ENCODE measurements around the gene HSD11B2. TPM values are rescaled to one million over a fixed set of nuclear protein-coding genes. Genes with fewer than 3 reads are reported as not detected.

Gene HSD11B2
- total RNA-seq, 1 experiment from 2014 or later = 0.61 TPM

- no peak overlapping the region for H3K27ac ChIP-seq
- H3K4me3 ChIP-seq = no peak overlapping the region
- H3K4me1 ChIP-seq = peaks cover 8% of the 10 kb centered on the region
- no peaks in the 10 kb centered on the region for H3K36me3 ChIP-seq
- H3K9me3 ChIP-seq (replicated peaks) = no peaks in the 10 kb centered on the region
- DNase-seq = no peak
- no peaks in the 10 kb centered on the region for H3K27me3 ChIP-seq
Observed at GRCh38 chr16:67471758-67472384, 41.0 kb downstream of the HSD11B2 start.

DNA sequence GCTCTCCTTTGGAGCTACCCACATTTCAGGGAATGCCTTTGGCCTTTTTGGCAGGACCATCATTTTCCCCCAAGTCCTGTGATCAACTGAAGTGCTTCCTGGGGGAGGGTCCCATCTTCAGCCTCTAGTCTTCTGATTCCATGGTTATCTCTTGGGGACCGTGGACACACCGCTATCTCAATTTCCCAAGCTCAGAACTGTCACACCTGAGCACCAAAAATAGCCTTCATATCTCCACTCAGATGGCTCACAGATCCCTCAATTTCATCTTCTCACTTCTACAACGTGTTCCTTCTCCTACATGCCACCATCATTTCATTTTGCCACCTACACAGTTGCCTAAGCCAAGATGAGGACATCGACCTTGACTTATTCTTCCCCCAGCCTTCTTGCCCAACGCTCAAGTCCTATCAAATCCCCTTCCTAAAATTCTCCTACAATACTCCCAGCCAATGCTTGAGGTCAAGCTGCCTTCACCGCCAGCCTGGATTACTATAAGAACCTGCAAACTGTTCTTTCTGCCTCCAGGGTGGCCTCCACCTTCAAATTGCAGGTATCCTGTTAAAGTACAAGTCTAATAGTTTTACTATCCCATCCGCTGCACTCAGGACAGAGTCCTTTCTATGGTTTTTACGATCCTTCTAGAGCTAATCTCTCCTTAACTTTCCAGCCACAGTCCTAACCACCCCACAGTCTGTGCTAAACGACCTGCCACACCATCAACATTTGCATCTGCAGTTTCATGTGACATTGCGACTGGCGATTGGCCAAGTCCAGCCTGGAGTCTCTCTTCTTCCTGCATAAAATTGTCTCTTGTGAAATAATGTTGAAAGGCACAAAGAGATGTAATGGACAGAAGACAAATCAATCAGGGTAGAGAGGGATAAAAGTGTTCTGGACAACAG, 43.9 kb downstream of the HSD11B2 start:
- H3K4me1 ChIP-seq = peaks cover 8% of the 10 kb centered on the region
- H3K9me3 ChIP-seq (replicated peaks) = no peaks in the 10 kb centered on the region
- H3K36me3 ChIP-seq = no peaks in the 10 kb centered on the region
- no peak overlapping the region for H3K27ac ChIP-seq
- H3K27me3 ChIP-seq = no peaks in the 10 kb centered on the region
- DNase-seq = no peak
- no peak overlapping the region for H3K4me3 ChIP-seq

DNA sequence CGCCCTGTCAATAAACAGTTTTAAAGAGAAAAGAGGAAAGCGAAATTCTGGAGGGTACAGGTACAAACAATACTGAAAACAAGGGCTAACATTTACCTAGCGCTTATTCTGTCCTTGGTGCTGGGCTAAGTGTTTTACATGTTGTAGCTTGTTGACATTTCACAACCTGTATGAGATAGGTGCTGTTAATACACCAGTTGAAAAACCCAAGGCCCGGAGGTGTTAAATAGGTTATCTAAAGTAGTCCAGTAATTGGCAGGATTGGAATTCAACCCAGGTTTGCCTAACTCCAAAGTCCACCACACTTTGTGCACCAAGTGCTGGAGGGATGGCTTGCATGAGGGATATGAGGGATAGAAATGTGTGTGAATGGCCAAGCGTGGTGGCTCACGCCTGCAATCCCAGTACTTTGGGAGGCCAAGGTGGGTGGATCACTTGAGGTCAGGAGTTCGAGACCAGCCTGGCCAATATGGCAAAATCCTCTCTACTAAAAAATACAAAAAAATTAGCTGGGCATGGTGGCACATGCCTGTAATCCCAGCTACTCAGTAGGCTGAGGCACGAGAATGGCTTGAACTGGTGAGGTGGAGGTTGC, 47.1 kb downstream of the HSD11B2 start:
- no peak for DNase-seq
- no peaks in the 10 kb centered on the region for H3K27me3 ChIP-seq
- H3K9me3 ChIP-seq (replicated peaks) = no peaks in the 10 kb centered on the region
- no peaks in the 10 kb centered on the region for H3K36me3 ChIP-seq
- H3K4me3 ChIP-seq = no peak overlapping the region
- no peaks in the 10 kb centered on the region; the same call in 1 of the 2 replicates for H3K4me1 ChIP-seq
- no peak overlapping the region for H3K27ac ChIP-seq

DNA sequence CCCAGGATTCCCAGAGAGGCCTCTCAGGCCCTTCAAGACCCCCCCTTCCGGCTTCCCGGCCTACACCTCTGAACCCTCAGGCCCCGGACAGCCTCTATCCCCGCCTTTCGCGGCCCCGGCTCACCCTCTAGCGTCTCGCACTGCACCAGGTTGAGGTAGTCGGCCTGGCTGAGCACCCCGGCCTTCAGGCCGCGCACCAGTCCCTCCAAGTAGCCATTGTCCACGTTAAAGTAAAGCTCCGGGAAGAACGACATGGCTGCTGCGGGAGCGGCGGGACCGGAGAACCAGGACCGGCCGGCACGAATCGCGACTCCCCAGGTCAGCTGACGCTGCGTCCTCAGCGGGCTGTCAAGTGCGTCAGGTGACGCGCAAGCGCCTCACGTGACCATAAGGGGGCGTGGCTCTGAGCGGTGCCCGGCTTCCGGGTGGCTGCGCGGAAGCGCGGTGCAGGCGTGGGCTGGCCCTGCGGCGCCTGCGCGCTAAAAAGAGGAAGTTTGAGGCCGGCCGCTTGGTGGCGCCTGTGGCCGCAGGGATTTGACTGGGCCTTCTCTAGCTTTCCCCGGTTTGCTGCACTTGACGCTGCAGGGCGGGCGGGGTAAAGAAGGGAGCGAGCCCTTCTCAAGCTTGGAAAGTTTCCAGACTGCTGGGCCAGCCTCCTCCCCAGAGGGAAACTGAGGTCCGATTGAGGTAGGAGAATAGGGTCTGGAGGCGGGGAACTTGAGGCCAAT, 50.1 kb downstream of the HSD11B2 start, which contains the start of gene ATP6V0D1:
ATP6V0D1 (minus strand) TSS at position 325 of the 728 bp plus-strand sequence; CDS start at position 254, 71 bp downstream.
- H3K9me3 ChIP-seq (replicated peaks) = no peaks in the 10 kb centered on the region
- H3K36me3 ChIP-seq = no peaks in the 10 kb centered on the region
- peak; percentile 99 for DNase-seq
- peak within 1 kb of the TSS; percentile 82 for H3K4me3 ChIP-seq
- no peaks in the 10 kb centered on the region for H3K27me3 ChIP-seq
- H3K27ac ChIP-seq = peak within 1 kb of the TSS; percentile 40
- H3K4me1 ChIP-seq = no peaks in the 10 kb centered on the region; the same call in 1 of the 2 replicates

- H3K27ac ChIP-seq = peak overlapping the region; percentile 0; the same call in 1 of the 2 replicates
- H3K4me1 ChIP-seq = no peaks in the 10 kb centered on the region; the same call in 1 of the 2 replicates
- no peaks in the 10 kb centered on the region for H3K27me3 ChIP-seq
- no peaks in the 10 kb centered on the region for H3K36me3 ChIP-seq
- DNase-seq = peak; percentile 32 to 37
- H3K4me3 ChIP-seq = peak overlapping the region; percentile 82
- H3K9me3 ChIP-seq (replicated peaks) = no peaks in the 10 kb centered on the region
Observed at GRCh38 chr16:67481561-67482232, 50.8 kb downstream of the HSD11B2 start.

DNA sequence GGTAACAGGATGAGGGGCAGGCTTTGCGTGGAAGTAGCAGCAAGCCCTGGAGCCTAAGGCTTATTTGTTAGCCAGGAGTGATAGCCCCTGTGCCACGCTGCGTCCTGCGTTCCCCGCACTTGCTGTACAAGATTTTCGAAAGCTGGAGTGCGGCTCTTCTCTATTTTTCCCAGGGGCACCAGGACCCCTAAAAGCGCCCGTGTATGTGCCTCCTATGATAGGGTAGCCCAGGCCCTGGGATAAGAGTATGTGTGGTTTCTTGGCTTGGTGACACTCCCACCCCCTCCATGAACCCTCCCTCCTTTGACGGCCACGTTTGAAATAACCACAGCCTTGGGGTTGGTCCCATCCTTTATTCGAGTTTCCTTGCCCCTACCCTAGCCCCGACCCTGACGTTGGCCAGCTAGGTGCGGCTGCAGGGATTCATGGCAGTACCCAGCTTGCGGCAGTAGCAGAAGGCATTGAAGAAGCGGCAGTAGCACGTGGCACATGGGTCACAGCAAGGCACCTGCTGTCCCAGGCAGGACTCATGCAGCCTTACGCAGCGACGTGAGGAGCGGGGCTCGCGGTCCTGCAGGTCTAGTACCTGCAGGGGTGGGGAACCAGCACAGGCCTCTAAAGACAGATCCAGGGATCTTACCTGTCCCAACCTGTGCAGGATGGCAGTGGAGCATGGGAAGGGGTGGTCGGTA, 51.5 kb downstream of the HSD11B2 start:
- no peak for DNase-seq
- no peaks in the 10 kb centered on the region for H3K36me3 ChIP-seq
- H3K27ac ChIP-seq = no peak overlapping the region
- no peaks in the 10 kb centered on the region for H3K27me3 ChIP-seq
- H3K9me3 ChIP-seq (replicated peaks) = no peaks in the 10 kb centered on the region
- no peaks in the 10 kb centered on the region; the same call in 1 of the 2 replicates for H3K4me1 ChIP-seq
- peak overlapping the region; percentile 82 for H3K4me3 ChIP-seq

- Histone ChIP-seq H3K27me3 (no peaks in the 10 kb centered on the region), H3K9me3 (replicated peaks) (no peaks in the 10 kb centered on the region), H3K4me3 (no peak within 1 kb of the TSS), H3K27ac (no peak within 1 kb of the TSS), H3K4me1 (no peaks in the 10 kb centered on the region; the same call in 1 of the 2 replicates), H3K36me3 (no peaks in the 10 kb centered on the region)
- no peak for DNase-seq
Observed at GRCh38 chr16:67483150-67483549, 52.2 kb downstream of the HSD11B2 start, which contains the start of gene AGRP. Gene AGRP (minus strand): TSS chr16:67483547. CDS start chr16:67483398, 149 bp downstream.

DNA sequence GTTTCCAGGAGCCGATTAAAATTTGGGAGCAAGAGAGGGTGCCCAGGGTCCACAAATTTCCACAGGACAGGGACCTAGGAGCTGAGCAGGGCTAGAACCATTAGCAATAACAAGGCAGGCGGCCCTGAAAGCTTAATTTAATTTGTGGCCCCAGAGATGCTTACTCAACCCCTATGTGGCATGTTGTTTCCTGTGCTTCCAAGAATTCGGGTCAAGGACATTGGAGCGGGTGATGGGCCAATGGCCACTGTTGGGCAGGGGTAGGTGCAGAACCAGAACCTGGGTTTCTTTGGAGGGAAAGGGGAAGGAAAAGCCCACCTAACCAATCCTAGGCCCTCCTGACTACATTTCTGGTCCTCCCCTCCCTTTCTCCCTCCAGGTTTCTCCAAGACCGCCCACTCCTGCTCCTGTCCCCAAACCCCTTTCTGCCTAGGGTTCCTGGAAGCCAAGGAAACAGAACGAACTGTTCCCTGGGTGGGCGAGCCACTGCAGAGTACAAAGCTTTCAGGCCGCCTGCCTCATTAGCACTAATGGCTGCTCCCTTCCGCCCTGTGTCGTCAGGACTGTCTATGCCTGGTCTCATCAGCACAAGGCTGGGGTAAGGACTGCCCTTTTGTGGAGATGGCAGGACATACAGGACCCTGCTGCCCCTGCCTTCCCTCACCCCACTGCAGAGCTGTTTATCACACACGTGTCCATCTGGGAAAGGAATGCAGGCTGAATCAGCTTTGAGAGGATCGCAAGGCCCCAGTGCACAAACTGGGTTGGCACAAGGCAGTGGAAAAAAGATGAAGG, 53.0 kb downstream of the HSD11B2 start:
- no peak for DNase-seq
- no peaks in the 10 kb centered on the region; the same call in 1 of the 2 replicates for H3K4me1 ChIP-seq
- no peaks in the 10 kb centered on the region for H3K27me3 ChIP-seq
- no peaks in the 10 kb centered on the region for H3K36me3 ChIP-seq
- H3K4me3 ChIP-seq = no peak overlapping the region
- H3K9me3 ChIP-seq (replicated peaks) = no peaks in the 10 kb centered on the region
- no peak overlapping the region for H3K27ac ChIP-seq

GRCh38 chr16:67486805-67487204, 55.9 kb downstream of the HSD11B2 start:
- H3K9me3 ChIP-seq (replicated peaks) = no peaks in the 10 kb centered on the region
- DNase-seq = no peak
- H3K27me3 ChIP-seq = no peaks in the 10 kb centered on the region
- H3K27ac ChIP-seq = no peak overlapping the region
- no peaks in the 10 kb centered on the region for H3K36me3 ChIP-seq
- no peak overlapping the region for H3K4me3 ChIP-seq
- H3K4me1 ChIP-seq = no peaks in the 10 kb centered on the region

Other genes starting within 250 kb of the HSD11B2 start
- 20.5 and 23.8 TPM in 2 replicates for gene MATCAP1, start 247.2 kb upstream of the HSD11B2 start, total RNA-seq (2014; rRNA removed; shearing (Covaris generic))
- gene EXOC3L1, start 241.0 kb upstream of the HSD11B2 start, total RNA-seq (2014; rRNA removed; shearing (Covaris generic)) = 1.5 and 2.0 TPM in 2 replicates
- 134 and 141 TPM in 2 replicates for gene E2F4, start 239.0 kb upstream of the HSD11B2 start, total RNA-seq (2014; rRNA removed; shearing (Covaris generic))
- 0.84 and 1.8 TPM in 2 replicates for gene ELMO3, start 232.0 kb upstream of the HSD11B2 start, total RNA-seq (2014; rRNA removed; shearing (Covaris generic))
- 32.1 and 33.0 TPM in 2 replicates for gene TMEM208, start 204.0 kb upstream of the HSD11B2 start, total RNA-seq (2014; rRNA removed; shearing (Covaris generic))
- 20.7 and 23.2 TPM in 2 replicates for gene FHOD1, start 183.6 kb upstream of the HSD11B2 start, total RNA-seq (2014; rRNA removed; shearing (Covaris generic))
- gene SLC9A5, start 182.1 kb upstream of the HSD11B2 start, total RNA-seq (2014; rRNA removed; shearing (Covaris generic)) = 1.4 and 1.7 TPM in 2 replicates
- 0.33 TPM in 1 of 2 replicates, not detected in the other for gene PLEKHG4, start 151.6 kb upstream of the HSD11B2 start, total RNA-seq (2014; rRNA removed; shearing (Covaris generic))
- gene KCTD19, start 104.4 kb upstream of the HSD11B2 start, total RNA-seq (2014; rRNA removed; shearing (Covaris generic)) = 0.04 TPM in 1 of 2 replicates, not detected in the other
- not detected in 2 replicates for gene LRRC36, start 104.3 kb upstream of the HSD11B2 start, total RNA-seq (2014; rRNA removed; shearing (Covaris generic))
- 34.6 and 38.3 TPM in 2 replicates for gene TPPP3, start 37.6 kb upstream of the HSD11B2 start, total RNA-seq (2014; rRNA removed; shearing (Covaris generic))
- gene ZDHHC1, start 14.6 kb upstream of the HSD11B2 start, total RNA-seq (2014; rRNA removed; shearing (Covaris generic)) = 0.10 TPM in 1 of 2 replicates, not detected in the other
- 48.6 and 49.4 TPM in 2 replicates for gene ATP6V0D1, start 50.0 kb downstream of the HSD11B2 start, total RNA-seq (2014; rRNA removed; shearing (Covaris generic))
- gene AGRP, start 52.4 kb downstream of the HSD11B2 start, total RNA-seq (2014; rRNA removed; shearing (Covaris generic)) = not detected in 2 replicates
- gene RIPOR1, start 97.7 kb downstream of the HSD11B2 start, total RNA-seq (2014; rRNA removed; shearing (Covaris generic)) = 10.8 and 13.5 TPM in 2 replicates
- 53.9 and 58.7 TPM in 2 replicates for gene CTCF, start 131.4 kb downstream of the HSD11B2 start, total RNA-seq (2014; rRNA removed; shearing (Covaris generic))
- 0.43 TPM in 2 replicates for gene CARMIL2, start 214.0 kb downstream of the HSD11B2 start, total RNA-seq (2014; rRNA removed; shearing (Covaris generic))
- gene ACD, start 229.1 kb downstream of the HSD11B2 start, total RNA-seq (2014; rRNA removed; shearing (Covaris generic)) = 13.7 and 15.5 TPM in 2 replicates
- gene PARD6A, start 229.8 kb downstream of the HSD11B2 start, total RNA-seq (2014; rRNA removed; shearing (Covaris generic)) = 0.65 and 0.76 TPM in 2 replicates
- 2.5 and 3.0 TPM in 2 replicates for gene ENKD1, start 235.6 kb downstream of the HSD11B2 start, total RNA-seq (2014; rRNA removed; shearing (Covaris generic))
- gene C16orf86, start 235.7 kb downstream of the HSD11B2 start, total RNA-seq (2014; rRNA removed; shearing (Covaris generic)) = 0.81 and 0.96 TPM in 2 replicates

Measured in SJCRH30 (cell line).